ENCODE data around the gene CITED2.

Gene CITED2

GRCh38 chr6:139373928-139374356 lies 506 bp downstream of the CITED2 start:
- TF ChIP-seq ZFX (IDR thresholded peaks at IDR 0.05; ENCODE audit: borderline replicate concordance) (no peak), CTCF (IDR thresholded peaks at IDR 0.05) (no peak)
- H3K27ac ChIP-seq = peak overlapping the region; percentile 99

GRCh38 chr6:139373154-139373927 lies 1.1 kb downstream of the CITED2 start:
- H3K27ac ChIP-seq = peak overlapping the region; percentile 99
- no peak for TF ChIP-seq ZFX (IDR thresholded peaks at IDR 0.05; ENCODE audit: borderline replicate concordance)
- peak; percentile 5; the same call in 1 of the 2 replicates for TF ChIP-seq CTCF (IDR thresholded peaks at IDR 0.05)

- H3K27ac ChIP-seq = peak overlapping the region; percentile 99
- TF ChIP-seq CTCF (IDR thresholded peaks at IDR 0.05) (no peak), ZFX (IDR thresholded peaks at IDR 0.05; ENCODE audit: borderline replicate concordance) (no peak)
Measured at GRCh38 chr6:139372326-139373153, 1.9 kb downstream of the CITED2 start.

GRCh38 chr6:139371421-139372203 lies 2.8 kb downstream of the CITED2 start:
- H3K27ac ChIP-seq = peak overlapping the region; percentile 99
- TF ChIP-seq CTCF (IDR thresholded peaks at IDR 0.05) (no peak), ZFX (IDR thresholded peaks at IDR 0.05; ENCODE audit: borderline replicate concordance) (no peak)

- H3K27ac ChIP-seq = peak overlapping the region; percentile 99
- TF ChIP-seq CTCF (IDR thresholded peaks at IDR 0.05) (no peak), ZFX (IDR thresholded peaks at IDR 0.05; ENCODE audit: borderline replicate concordance) (no peak)
Measured at GRCh38 chr6:139370999-139371345, 3.5 kb downstream of the CITED2 start.

- TF ChIP-seq ZFX (IDR thresholded peaks at IDR 0.05; ENCODE audit: borderline replicate concordance) (no peak), CTCF (IDR thresholded peaks at IDR 0.05) (no peak)
- H3K27ac ChIP-seq = peak overlapping the region; percentile 99
Measured at GRCh38 chr6:139370283-139370998, 4.0 kb downstream of the CITED2 start.
